Activated CD8-positive, alpha-beta memory T cell treated with anti-CD3 and anti-CD28 coated beads for 48 hours (primary cell): ENCODE results near the gene KLC4.

ENCODE experiments used
- DNase-seq, 3 experiments: peaks; one replicate each; pipeline ENCODE4 v3.0.0-alpha.2; 2020; ENCODE audit warnings: low read depth in 2 of 3, low spot score in 2 of 3

The KLC4 gene

DNA sequence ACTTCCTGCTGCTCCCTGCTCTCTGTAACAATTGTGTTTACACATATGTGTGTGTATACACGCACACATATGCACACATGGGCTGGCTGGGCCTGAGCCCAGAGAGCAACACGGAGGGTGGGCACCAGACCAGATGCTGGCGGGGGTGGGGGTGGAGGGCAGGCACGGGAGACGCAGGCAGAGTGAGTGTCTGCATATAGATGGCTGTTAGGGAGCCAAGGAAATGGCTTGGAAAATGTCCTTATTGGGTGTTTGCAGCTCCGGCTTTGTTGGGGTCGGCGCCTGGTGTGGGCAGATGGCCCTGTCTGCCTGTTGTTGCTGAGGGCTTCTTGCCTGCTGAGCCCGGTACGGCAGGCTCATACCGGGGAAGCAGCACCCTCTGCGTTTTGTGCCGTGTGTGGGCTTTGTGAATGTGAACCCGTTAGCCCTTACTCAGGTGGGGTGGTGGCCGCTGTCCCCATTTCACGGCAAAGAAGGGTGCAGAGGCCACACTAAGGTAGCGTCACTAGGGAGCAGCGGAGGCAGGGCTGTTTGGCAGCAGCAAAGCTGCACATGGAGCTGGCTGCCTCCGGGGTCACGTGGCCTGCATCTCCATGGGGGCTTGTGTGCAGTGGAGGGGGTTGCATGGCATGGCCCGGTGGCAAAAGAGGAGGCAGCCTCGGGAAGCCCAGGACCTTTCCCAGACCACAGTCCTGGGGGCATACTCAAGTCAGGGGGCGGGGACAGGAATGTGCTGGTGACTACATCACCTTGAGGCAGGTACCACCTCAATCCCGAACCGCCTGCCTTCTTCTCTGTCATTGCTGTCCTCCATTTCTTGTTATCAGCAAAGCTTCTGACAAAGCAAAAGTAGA is 64.3 kb downstream of the KLC4 start:
- DNase-seq, result no peak

- no peak for DNase-seq
Observed at GRCh38 chr6:43124481-43124880, 65.0 kb downstream of the KLC4 start.
